ENCODE data around the gene ZNF385D.

ZNF385D gene

DNA sequence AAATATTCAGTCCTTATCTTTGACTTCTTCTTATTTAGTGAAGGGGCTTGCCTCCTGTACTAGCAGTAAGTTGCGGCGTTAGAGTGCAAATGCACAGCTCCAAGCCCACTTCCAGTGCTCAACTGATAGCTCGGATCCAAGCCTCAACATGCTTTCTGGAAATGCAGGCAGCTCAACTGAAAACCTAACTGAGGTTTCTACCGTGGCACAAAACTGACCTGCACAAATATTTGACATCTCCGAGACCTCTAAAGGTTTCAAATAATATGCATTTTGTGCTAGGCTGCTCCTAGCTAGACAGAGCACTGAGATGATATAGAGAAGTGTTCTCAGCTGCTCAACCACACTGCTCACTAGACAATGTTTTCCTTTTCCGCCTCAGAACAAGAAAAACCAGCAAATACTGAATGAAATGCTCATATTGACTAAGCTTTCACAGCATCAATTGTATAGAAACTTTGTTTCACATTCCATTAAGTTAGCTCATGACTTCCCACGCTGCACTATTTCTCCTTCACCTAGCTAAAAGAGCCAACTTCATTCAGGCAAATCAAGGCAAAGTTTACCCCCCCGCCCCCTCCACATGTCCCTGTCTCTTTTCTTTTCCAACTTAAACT is 822 bp downstream of the ZNF385D start:
- DNase-seq (ENCODE audit: low read depth): no peak

DNA sequence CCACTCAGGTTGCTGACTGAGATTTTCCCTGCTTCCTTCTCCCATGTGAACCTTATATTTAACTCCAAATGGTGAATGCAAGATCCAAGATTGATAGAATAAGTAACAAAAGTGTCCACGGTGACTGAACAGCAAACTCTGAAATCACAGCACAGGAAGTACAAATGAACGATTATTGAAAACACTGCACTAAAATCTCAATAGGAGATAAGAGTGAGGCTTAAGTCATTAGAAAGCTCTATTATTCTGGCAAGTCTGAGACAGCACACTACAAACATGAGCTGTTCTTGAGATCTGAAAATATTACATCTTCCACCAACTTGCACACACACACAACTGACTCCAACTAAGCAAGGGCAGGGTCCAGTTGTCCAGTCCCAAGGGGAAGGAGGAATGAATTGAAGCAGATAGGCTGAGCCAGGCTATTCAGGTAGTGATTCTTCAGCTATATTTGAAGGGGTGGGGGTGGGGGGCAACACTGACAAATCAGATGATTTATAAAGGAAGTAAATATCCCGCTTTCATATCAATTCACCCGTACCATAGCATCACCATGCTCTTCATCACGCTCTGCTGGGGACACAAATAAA is 2.9 kb downstream of the ZNF385D start:
- no peak for DNase-seq (ENCODE audit: low read depth)

DNA sequence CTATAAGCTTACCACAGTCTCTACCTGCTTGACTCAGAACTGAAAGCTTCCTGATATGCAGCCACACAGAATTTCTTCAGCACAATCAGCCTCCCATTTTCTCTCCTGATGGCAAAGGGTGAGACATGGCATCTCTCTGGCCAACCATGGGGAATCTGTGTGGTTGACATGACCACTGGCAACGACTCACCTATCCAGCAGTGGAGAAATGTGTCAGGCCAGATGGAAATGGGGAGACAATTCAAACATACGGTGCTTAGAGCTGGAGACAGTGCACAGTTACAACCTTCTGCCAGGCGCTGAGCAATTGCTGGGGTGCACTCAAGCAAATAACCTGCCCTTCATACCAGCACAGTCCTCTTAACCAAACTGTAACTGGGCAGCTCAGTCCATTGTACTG is 3.6 kb downstream of the ZNF385D start:
- no peak for DNase-seq (ENCODE audit: low read depth)

DNA sequence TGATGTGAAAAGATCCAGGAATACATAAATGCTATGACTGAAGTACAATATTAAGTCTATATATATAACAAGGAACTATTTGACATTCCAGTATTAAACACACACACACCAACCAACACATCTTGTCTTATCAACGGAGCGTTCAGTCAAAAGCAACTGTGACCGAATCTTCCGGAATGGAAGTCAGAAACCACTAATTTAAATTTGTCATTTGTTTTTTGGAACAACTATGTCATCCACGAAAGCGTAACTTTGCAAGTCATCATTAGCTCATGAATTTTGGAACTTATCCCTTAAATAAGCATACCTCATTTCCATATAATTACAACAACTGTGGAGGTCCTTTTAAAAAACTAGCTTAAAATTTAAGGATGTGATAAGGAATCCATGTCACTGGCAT is 5.0 kb downstream of the ZNF385D start:
- DNase-seq (ENCODE audit: low read depth): no peak

DNA sequence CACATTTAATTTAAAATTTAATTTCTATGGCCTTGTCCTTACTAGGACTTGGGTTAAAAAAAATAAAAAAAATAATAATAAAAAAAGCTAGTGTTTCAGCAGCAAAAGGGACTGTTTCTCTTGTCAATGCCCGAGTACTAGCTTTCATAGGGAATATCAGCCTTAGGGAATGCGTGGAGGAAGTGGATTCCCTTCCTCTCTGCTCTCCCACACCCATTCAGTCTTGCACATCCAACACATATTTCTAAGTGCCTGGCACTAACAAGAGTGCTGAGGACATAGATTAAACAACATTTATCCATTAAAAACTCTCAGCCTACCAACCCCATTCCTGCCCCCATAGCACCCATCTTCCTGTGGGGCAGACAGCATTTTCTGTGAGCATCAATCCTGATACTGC is 6.2 kb downstream of the ZNF385D start:
- DNase-seq (ENCODE audit: low read depth): no peak

DNA sequence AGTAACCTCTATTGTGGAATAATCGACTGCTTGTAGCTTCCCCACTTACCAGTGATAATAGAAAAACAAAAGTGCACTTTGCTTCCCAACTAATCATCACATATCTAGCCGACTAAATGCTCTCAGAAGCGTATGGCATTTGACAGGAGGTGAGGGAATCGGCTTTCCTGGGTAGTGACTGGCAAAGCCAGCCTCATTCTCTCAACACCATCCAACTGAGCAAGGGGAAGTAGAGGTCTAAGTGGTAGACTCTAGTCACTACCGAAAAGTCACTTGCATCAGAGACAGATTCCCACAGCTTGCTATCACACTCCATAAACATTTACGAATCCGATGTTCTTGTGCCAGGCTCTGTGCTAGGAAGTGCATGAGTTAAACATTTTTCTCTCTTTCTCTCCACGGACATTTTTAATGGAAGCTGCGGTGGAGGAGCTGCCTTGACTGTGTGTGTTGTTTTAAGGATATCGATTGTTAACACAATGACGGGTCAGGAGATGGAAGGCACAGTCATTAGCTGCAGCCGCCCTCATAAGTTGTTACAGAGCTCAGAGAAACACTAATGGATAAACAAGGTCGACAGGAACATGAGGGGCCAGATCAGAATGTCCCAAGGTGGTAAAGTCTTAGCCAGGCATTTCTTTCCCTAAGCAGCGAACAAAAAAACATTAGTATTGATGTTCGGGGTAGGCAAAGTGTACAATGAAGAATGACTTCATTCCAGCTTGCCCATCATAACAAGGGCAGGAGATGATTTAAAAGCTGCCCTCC is 11.9 kb downstream of the ZNF385D start:
- DNase-seq (ENCODE audit: low read depth): no peak

DNA sequence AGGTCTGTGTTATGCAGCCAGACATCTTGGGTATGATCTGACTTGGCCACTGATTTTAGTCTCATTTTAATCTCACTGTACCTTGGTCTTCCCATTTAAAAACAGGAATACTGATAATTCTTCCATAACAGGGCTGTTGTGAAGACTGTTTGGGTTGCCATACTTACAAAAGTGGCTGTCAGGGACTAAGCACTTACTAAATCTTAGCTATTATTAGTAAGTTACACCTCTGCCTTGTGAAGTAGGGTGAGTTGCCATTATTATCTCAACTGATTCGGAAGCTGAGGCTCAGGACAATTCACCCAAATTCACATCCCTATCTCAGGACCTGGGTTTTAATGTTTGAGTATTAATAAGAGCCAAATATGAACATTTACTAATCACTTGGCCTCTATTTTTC is 12.7 kb downstream of the ZNF385D start:
- no peak for DNase-seq (ENCODE audit: low read depth)

DNA sequence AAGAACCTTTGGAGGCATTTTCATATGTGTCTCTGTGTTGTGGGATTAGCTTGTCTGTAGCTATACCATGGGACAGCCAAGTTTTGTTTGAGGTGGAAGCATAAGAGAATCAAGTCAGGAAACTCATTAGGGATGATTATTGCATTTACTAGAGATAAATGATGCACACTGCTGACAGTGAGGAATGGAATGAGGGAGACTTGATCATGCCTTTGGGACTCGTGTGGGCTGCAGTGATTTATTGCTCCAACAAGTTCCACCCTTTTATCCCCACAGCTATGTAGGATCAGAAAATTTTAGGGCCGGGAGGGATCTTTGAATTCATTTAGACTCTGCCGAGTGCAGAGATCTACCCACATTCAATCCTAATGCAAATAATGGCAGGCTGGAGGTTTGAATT is 16.3 kb downstream of the ZNF385D start:
- DNase-seq (ENCODE audit: low read depth): no peak

DNA sequence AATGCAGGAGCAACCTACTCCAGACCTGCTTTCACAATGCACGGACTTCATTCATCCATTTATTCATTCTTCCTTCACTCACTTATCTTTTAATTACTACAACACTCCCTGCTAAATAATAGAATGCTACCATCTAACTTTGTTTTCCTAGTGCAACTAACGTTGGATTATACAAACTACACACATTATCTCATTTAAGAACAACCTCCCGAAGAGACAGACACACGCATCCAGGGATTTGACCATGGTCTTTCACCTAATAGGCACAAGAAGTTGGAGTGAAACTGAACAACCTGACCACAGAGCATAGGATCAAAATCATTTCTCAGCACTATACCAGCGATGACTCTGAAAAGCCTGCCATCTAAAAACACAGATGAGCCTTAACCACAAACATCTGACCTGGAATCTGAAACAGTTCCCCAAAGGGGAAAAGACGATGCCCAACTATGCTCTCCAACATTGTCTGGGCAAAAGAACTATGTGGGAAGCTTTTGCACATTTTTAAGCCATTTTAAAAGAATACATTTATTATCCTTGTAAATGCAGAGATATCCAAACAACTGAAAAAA is 21.0 kb downstream of the ZNF385D start:
- DNase-seq (ENCODE audit: low read depth): no peak

DNA sequence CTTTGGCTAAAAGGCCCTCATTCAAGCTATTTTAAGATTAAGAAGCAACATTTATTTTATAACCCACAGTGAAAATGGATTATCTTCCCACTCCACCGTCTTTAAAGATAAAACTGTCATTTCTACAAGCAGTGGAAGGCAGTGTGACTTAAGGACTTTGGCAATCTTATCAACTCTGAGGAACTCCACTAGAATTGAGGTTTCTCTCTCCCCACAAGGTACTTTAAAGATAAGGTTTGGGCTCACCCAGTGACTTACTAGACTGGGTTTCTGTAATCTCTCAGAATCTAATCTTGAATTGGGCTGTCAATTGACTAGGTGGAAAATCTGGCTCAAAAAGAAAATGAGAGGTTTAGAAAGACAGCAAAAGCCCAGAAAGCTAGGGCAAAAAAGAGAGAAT is 21.7 kb downstream of the ZNF385D start:
- DNase-seq (ENCODE audit: low read depth): no peak

DNA sequence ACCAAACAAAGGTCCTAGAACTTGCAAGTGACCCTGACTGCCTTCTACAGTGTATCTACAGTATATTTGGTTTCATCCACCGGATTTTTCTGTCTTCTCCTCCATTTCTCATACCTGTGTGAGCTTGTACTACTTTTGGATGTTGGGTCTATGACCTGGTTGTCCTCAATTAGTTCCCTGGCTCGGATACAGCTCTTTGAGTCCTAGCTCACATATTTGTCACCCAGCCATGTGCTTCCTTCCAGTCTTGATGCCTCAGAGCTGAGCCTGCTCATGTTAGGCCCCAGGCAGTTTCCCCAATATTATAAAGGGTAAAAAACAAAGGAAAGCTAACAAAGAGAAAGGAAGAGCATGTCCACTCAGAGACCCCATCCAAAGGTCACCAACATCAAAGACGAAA is 28.2 kb downstream of the ZNF385D start:
- no peak for DNase-seq (ENCODE audit: low read depth)

DNA sequence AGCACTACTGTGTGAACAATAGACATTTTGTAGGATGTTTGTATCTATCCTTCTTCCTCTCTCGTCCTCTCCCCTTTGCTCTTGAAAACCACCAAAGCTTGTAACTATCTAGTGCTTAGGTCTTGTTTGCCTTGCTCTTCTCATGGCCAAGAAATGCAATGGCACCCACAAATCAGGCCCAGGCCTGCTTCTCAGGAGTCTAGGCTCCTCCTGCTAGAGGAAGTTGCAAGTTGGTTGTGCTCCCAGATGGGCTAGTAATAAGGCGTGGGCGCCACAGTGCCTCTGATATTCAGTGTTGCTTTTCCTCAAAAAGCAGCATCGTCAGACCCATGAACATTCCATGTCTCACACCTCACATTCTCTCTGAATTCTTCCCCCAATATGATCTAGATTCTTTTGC is 28.7 kb downstream of the ZNF385D start:
- no peak for DNase-seq (ENCODE audit: low read depth)

DNA sequence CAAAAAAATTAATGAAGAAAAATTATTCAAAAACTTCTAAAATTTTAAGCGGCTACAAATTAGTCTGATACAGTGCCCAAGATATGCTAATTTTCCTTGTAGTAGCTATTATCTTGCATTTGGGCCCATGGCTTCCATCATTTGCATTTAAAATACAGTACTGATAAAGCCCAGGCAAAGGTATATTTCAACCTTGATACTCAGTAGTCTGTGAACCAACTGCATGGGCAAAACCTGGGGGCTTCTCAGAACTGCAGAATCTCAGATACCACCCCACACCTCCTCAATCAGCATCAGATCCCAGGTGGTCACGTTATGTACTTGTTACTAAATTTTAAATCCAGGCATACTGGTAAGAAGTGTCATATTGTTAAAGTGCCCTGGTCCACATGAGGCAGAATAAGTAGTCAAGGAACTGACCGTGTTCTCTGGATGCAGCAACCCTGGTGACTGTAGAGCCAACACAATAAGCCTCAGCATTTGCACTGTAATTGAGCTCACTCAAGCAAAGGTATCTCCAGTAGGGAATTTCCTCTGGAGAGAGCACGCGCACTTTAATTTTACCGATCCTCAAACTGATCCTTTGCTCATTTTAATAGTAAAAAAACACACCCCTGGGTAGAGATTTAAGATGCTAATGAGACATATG is 31.9 kb downstream of the ZNF385D start:
- no peak for DNase-seq (ENCODE audit: low read depth)

DNA sequence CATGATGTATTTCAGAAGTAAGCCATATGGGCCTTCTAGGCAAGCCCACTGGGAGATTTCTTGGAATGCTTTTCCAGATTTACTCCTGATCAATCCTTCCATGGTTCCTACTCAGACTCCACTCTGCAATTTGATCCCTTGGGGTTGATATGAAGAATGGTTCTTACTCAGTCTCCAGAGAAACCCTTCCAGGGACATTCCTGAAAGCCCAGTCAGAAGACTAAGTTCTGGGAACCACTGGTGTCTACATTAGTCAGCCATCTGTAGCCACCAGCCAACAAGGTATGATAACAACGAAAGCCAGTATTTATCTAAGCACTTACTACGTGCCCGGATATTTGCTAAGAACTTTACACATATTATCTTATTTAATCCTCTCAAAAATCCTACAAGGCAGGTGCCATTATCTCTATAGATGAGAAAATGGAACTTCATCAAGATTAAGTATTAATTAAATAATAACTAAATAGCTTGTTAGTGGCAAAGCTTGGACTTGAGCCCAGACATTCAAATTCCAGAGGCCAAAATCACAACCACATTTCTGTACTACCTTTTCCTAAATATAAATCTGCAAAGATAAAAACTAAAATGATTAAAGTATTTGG is 32.7 kb downstream of the ZNF385D start:
- DNase-seq (ENCODE audit: low read depth): no peak

DNA sequence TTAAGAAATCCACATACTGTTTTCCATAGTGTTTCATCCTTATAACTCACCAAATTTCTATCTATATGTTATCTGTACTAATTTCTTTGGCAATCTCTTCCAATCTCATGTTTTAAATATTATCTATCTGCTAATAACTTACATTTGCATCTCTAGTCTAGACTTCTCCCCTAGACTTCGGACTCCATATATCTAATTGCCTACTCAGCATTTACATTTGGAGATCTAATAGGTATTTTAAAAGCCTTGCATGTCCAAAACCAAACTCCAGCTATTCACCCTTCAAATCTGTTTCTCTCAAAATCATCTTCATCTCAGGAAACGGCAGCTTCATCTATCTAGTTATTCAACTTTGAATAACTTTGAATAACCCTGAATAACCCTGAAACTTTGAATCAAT is 35.3 kb downstream of the ZNF385D start:
- no peak for DNase-seq (ENCODE audit: low read depth)

DNA sequence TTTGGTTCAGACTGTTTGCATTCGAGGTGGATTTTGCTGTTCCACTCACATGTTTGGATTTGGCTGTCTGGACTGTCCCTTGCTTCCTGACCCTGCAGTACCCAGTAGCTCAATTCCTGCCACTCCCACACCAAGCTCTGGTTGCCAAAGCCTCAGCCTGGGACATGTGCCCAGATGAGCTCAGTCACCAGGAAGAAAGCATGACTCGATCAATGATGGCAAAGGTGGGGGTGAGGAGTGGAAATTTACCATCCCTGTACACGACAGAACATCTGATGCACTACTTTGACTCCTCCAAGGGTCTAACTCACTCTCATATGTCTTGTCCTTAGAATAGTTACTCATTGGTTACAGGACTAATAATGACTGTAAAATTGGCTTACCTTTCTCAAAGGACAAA is 45.2 kb downstream of the ZNF385D start:
- DNase-seq (ENCODE audit: low read depth): no peak

DNA sequence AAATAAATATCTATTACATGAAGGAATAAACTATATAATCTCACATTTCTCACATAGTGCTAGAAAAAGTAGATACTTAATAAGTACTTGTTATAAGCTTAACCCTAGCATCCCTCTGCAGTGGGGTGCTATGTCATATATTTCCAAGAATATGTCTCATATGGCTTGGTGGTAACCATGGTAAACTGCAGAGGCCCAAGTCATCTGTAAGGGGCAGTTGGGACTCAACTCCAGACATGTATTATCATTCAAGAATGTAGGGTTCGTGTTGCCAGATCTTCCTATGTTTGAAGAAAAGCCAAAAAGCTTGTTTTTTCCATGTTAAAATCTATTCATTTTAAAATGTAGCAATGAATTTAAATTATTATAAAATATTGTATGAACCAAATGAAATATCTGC is 46.2 kb downstream of the ZNF385D start:
- DNase-seq (ENCODE audit: low read depth): no peak

DNA sequence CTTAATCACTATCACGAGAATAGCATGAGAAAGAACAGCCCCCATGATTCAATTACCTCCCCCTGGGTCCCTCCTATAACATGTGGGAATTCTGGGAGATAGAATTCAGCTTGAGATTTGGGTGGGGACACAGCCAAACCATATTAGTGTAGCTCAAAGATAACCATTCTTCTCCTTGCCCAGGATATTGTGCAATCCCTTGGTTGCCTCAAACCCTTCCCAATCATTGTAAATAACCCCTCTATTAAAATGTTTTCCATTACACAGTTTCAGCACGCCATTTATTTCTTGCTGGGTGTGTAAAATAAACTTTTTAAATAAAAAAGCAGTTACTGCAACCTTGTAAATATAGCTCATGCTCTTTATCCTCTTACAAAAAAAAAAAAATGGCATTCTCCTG is 47.7 kb downstream of the ZNF385D start:
- DNase-seq (ENCODE audit: low read depth): no peak

DNA sequence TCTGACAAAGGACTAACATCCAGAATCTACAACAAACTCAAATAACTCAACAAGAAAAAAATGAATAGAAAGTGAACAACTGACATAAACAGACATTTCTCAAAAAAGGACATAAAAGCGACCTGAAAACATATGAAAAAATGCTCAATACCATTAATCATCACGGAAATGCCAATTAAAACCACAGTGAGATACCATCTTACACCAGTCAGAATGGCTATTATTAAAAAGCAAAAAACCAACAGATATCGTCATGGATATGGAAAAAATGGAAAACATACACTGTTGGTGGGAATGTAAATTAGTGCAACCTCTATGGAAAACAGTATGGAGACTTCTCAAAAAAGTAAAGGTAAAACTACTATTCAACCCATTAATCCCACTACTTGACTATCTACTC is 53.3 kb downstream of the ZNF385D start:
- DNase-seq (ENCODE audit: low read depth): no peak

DNA sequence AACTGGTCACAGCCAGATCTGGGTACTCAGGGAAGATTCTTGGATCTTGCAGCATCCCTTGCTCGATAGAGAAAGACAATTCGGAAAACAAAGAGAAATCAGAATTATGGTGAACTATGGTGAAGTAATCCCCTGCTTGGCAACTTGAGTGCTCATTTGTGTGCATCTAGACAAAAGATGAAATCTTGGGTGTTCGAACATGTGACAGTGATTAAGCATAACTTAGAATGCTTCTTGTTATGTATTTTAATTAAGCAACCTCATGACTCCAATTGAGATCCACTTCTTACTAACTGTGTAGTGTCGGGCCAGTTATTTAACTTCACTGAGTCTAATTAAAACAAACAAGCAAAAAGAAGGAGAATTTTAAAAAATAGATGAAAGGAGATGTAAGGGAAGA is 56.5 kb downstream of the ZNF385D start:
- no peak for DNase-seq (ENCODE audit: low read depth)

DNA sequence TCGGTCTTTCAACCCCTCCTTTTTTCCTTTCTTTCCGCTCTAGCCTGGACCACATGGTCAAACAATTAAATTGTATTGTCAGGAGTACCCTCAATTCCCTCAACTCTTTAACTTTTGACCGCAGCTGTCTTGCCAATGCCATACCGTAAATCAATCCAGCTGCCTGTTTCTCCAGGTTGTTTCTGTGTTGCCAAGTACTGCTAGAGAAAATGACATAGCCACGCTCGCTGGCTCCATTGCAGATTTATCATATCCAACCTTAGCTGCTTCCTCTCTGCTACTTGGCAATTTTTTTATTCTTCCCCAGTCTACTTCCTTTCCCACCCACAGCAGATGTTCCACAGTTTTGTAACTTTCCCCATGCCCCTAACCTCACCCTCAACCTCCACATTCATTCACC is 60.0 kb downstream of the ZNF385D start:
- no peak for DNase-seq (ENCODE audit: low read depth)

DNA sequence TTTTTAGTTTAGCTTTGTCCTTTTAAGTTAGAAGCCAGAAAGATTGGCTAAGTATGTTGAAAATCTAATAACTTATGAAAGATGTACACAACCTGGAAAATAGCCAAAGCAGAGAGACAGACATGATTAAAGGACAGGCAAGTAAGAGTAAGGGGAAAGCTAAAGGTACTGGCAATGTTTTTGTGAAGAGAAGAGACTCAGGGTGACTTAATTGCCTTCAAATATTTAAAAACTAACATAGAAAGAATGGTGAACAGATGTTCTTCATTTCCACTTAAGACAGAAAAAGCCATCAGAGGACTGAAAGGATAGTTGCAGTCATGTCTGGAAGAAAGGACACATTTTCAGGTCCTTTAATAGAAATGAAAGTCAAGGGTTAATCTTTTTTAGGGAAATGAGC is 68.8 kb downstream of the ZNF385D start:
- no peak for DNase-seq (ENCODE audit: low read depth)
